ENCODE data around the gene POLD2. TPM values are rescaled to one million over a fixed set of nuclear protein-coding genes. Genes with fewer than 3 reads are reported as not detected.

Gene POLD2
- total and polyA plus RNA-seq, 2 of the 4 experiments (the other 2 are of a cell fraction): 142 to 163 TPM

- no peak overlapping the region for H2BK5ac ChIP-seq (ENCODE audit: low read depth, low read length, poor library complexity, severe bottlenecking)
- H2BK20ac ChIP-seq (ENCODE audit: low read depth, low read length): no peak overlapping the region
- intact Hi-C loops (cut with micrococcal nuclease) (no loop called here), dilution Hi-C loops (cut with HindIII; ENCODE audit: low sequenced_read_pairs, unreplicated experiment) (no loop called here), in situ Hi-C loops (cut with MboI; ENCODE audit: low sequenced_read_pairs) (no loop called here)
- H3K4ac ChIP-seq (ENCODE audit: low read depth, low read length): no peak overlapping the region
- no peak overlapping the region for H3K9ac ChIP-seq (ENCODE audit: low read depth, low read length)
- H2AK9ac ChIP-seq (replicated peaks; ENCODE audit: low read depth, low read length, poor library complexity): peak overlapping the region; percentile 28
- 93% methylated on average over 8 of the region's 17 CpGs; no CpG with 5 or more reads in 1 of the 2 experiments for WGBS, 2 experiments (ENCODE audit: extremely low coverage in 2 of 2, insufficient read length in 1 of 2)
- H2BK120ac ChIP-seq (ENCODE audit: low read depth, low read length): no peak overlapping the region
- H2AFZ ChIP-seq (replicated peaks; ENCODE audit: low read length, poor library complexity): no peak overlapping the region
- H2AK5ac ChIP-seq (ENCODE audit: low read depth, low read length): no peak overlapping the region
- no peaks in the 10 kb centered on the region; the same call in 1 of the 2 replicates for H4K20me1 ChIP-seq (ENCODE audit: insufficient read depth, low read length)
- no peak overlapping the region for H3K27ac ChIP-seq (ENCODE audit: insufficient read depth, low read length)
- H4K91ac ChIP-seq (ENCODE audit: insufficient read depth, low read depth, low read length): no peak overlapping the region
- H3K23ac ChIP-seq (ENCODE audit: low read depth, low read length): no peak overlapping the region
- H3K27me3 ChIP-seq (ENCODE audit: control insufficient read depth, insufficient read depth, low read length): no peaks in the 10 kb centered on the region
- H3K79me1 ChIP-seq (ENCODE audit: low read depth in 1 of 2, low read length in 2 of 2): peaks cover 4 to 30% of the 10 kb centered on the region in 2 experiments
- peaks cover 44% of the 10 kb centered on the region for H3K36me3 ChIP-seq (ENCODE audit: control insufficient read depth, insufficient read depth, low read length)
- H4K5ac ChIP-seq (ENCODE audit: low read depth, low read length): no peak overlapping the region
- no peak for ATAC-seq (ENCODE audit: low read depth)
- no peak overlapping the region for H3K18ac ChIP-seq (ENCODE audit: low read depth, low read length)
- BruUV-seq (replicated peaks): no TSS peak
- CTCF ChIA-PET: no interaction called here
- no peak overlapping the region for H3K4me3 ChIP-seq (ENCODE audit: insufficient read depth, low read depth, low read length)
- no peak overlapping the region for H4K8ac ChIP-seq (ENCODE audit: low read depth in 2 of 2, low read length in 2 of 2)
- no peaks in the 10 kb centered on the region for H3K9me3 ChIP-seq (ENCODE audit: control insufficient read depth, insufficient read depth, low read length)
- H3K56ac ChIP-seq (ENCODE audit: extremely low read depth, insufficient read depth, low read length): no peak overlapping the region
- H3K9me1 ChIP-seq (ENCODE audit: insufficient read depth, low read length): 0 out of 2 replicates have a peak, but pooled peaks cover 9% of the 10 kb centered on the region
- TF ChIP-seq RAD21 (IDR thresholded peaks at IDR 0.05; ENCODE audit: low read length): no peak
- no peak for TF ChIP-seq RFX5 (IDR thresholded peaks at IDR 0.05; ENCODE audit: low read depth, low read length)
- TF ChIP-seq MAFK (IDR thresholded peaks at IDR 0.05; ENCODE audit: low read depth, low read length): no peak
- no peak for TF ChIP-seq SMC3 (IDR thresholded peaks at IDR 0.05; ENCODE audit: low read depth, low read length)
- TF ChIP-seq CTCF (conservative IDR thresholded peaks at IDR 0.05; ENCODE audit: low read depth, low read length): no peak
- no peak for TF ChIP-seq BHLHE40 (IDR thresholded peaks at IDR 0.05; ENCODE audit: low read depth, low read length)
- TF ChIP-seq CEBPB (IDR thresholded peaks at IDR 0.05; ENCODE audit: low read depth, low read length): no peak
- TF ChIP-seq USF2 (IDR thresholded peaks at IDR 0.05; ENCODE audit: low read depth, low read length): no peak
- no peak for TF ChIP-seq MAZ (IDR thresholded peaks at IDR 0.05; ENCODE audit: borderline replicate concordance, low read depth, low read length)
- no peak for TF ChIP-seq POLR2A (IDR thresholded peaks at IDR 0.05; ENCODE audit: low read depth, low read length)
- no peak for TF ChIP-seq FOS (IDR thresholded peaks at IDR 0.05; ENCODE audit: low read depth, low read length)
- TF ChIP-seq ELK1 (IDR thresholded peaks at IDR 0.05; ENCODE audit: borderline replicate concordance, low read depth, low read length): no peak
- TF ChIP-seq MXI1 (IDR thresholded peaks at IDR 0.05; ENCODE audit: borderline replicate concordance, low read depth, low read length): no peak
- no peak for TF ChIP-seq CHD1 (IDR thresholded peaks at IDR 0.05; ENCODE audit: low read depth, low read length)
- no peak for TF ChIP-seq NFE2L2 (IDR thresholded peaks at IDR 0.05; ENCODE audit: low read depth, low read length)
- no peak for TF ChIP-seq RCOR1 (IDR thresholded peaks at IDR 0.05; ENCODE audit: insufficient replicate concordance, low read length)
- POLR2A ChIA-PET (ENCODE audit: unreplicated experiment): no interaction called here
- no peak overlapping the region for H3K14ac ChIP-seq (replicated peaks; ENCODE audit: low read depth, low read length)
- H3K4me1 ChIP-seq (ENCODE audit: control insufficient read depth, insufficient read depth, low read length): no peaks in the 10 kb centered on the region
- DNase-seq: no peak
- H3K4me2 ChIP-seq (ENCODE audit: low read depth, low read length): no peak overlapping the region
- no peak overlapping the region for H2BK15ac ChIP-seq (ENCODE audit: low read depth, low read length)
Observed at GRCh38 chr7:44116087-44116788, 7.1 kb downstream of the POLD2 start.
